ENCODE results near the gene ZBTB11.

GRCh38 chr3:101676765-101677435 lies at the start of gene ZBTB11:
- TF ChIP-seq, protein P1, sequence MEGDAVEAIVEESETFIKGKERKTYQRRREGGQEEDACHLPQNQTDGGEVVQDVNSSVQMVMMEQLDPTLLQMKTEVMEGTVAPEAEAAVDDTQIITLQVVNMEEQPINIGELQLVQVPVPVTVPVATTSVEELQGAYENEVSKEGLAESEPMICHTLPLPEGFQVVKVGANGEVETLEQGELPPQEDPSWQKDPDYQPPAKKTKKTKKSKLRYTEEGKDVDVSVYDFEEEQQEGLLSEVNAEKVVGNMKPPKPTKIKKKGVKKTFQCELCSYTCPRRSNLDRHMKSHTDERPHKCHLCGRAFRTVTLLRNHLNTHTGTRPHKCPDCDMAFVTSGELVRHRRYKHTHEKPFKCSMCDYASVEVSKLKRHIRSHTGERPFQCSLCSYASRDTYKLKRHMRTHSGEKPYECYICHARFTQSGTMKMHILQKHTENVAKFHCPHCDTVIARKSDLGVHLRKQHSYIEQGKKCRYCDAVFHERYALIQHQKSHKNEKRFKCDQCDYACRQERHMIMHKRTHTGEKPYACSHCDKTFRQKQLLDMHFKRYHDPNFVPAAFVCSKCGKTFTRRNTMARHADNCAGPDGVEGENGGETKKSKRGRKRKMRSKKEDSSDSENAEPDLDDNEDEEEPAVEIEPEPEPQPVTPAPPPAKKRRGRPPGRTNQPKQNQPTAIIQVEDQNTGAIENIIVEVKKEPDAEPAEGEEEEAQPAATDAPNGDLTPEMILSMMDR (IDR thresholded peaks at IDR 0.05), result peak; percentile 45 to 63 (median 45)
- peak; percentile 93 for TF ChIP-seq POLR2A (IDR thresholded peaks at IDR 0.05)
